Thoracic aorta (tissue), 2 donors: ENCODE results near the gene STRN4. TPM values are rescaled to one million over a fixed set of nuclear protein-coding genes. Genes with fewer than 3 reads are reported as not detected.

ENCODE experiments used
- ATAC-seq: fragments of 150-250 bp; one replicate; pipeline ENCODE4 v1.8.0; 2017; ENCODE audit warnings: low read depth; ENCODE audit not compliant: insufficient number of reproducible peaks, low FRiP score
- DNase-seq: peaks from one replicate; pipeline ENCODE4 v3.0.0-alpha.2; 2020; ENCODE audit warnings: low spot score
- H3K27ac ChIP-seq, 2 donors: fragments of 200-600 bp; sonication (generic); 1 replicate in 1 of 2; 2 replicates in 1 of 2; pipeline ENCODE4 v1.5.1; 2016; ENCODE audit warnings: mild to moderate bottlenecking in 2 of 2, moderate library complexity in 2 of 2
- H3K27me3 ChIP-seq: fragments of 200-600 bp; sonication (generic); replicated peaks from 2 replicates; pipeline ENCODE4 v1.6.0; 2016; ENCODE audit warnings: mild to moderate bottlenecking; ENCODE audit not compliant: insufficient read depth
- H3K36me3 ChIP-seq: fragments of 200-600 bp; sonication (generic); one replicate; pipeline ENCODE4 v1.5.1; 2016
- H3K4me1 ChIP-seq, 2 donors: fragments of 200-600 bp; sonication (generic); 1 replicate in 1 of 2; 2 replicates in 1 of 2; pipeline versions ENCODE4 v1.5.1 to v1.6.0; 2016; ENCODE audit warnings: low read depth in 2 of 2, mild to moderate bottlenecking in 1 of 2; ENCODE audit not compliant: control insufficient read depth in 1 of 2
- H3K4me3 ChIP-seq: fragments of 200-600 bp; sonication (generic); 2 replicates; pipeline ENCODE4 v1.5.1; 2016; ENCODE audit warnings: mild to moderate bottlenecking
- H3K9me3 ChIP-seq: fragments of 200-600 bp; sonication (generic); 2 replicates; pipeline ENCODE4 v1.5.1; 2016
- CTCF ChIP-seq: fragments of 200-600 bp; sonication (generic); IDR thresholded peaks from one replicate; pipeline ENCODE4 v1.5.1; 2019; ENCODE audit warnings: antibody characterized with exemption
- total RNA-seq, 2 donors: library from RNA; depleted of rRNA; stranded (reverse); fragments of >200 nt; gene quantifications; one replicate each; pipeline versions ENCODE4 v1.1.0 to v1.2.3, GENCODE V29; 2016

Gene STRN4
- total RNA-seq, 2 donors from 2014 or later = 60.9 to 66.7 TPM

GRCh38 chr19:46723023-46723461, 23.2 kb downstream of the STRN4 start:
- DNase-seq = no peak
- no peak for TF ChIP-seq CTCF
- Histone ChIP-seq H3K9me3 (no peaks in the 10 kb centered on the region), H3K27me3 (no peaks in the 10 kb centered on the region), H3K27ac (no peak overlapping the region), H3K4me3 (no peak overlapping the region), H3K36me3 (peaks cover 64% of the 10 kb centered on the region), H3K4me1 (no peaks in the 10 kb centered on the region)
- no peak for ATAC-seq

- Histone ChIP-seq H3K4me3 (no peak overlapping the region), H3K4me1 (peaks cover 0 to 4% of the 10 kb centered on the region in 2 donors), H3K9me3 (no peaks in the 10 kb centered on the region), H3K36me3 (peaks cover 59% of the 10 kb centered on the region), H3K27ac (no peak overlapping the region), H3K27me3 (no peaks in the 10 kb centered on the region)
- no peak for TF ChIP-seq CTCF
- DNase-seq (no peak), ATAC-seq (no peak)
Measured at GRCh38 chr19:46722421-46723022, 23.7 kb downstream of the STRN4 start.

GRCh38 chr19:46722004-46722380, 24.3 kb downstream of the STRN4 start:
- Histone ChIP-seq H3K27ac (no peak overlapping the region), H3K27me3 (no peaks in the 10 kb centered on the region), H3K36me3 (peaks cover 54% of the 10 kb centered on the region), H3K9me3 (no peaks in the 10 kb centered on the region), H3K4me1 (peaks cover 0 to 4% of the 10 kb centered on the region in 2 donors), H3K4me3 (no peak overlapping the region)
- DNase-seq (no peak), ATAC-seq (no peak)
- TF ChIP-seq CTCF = no peak

GRCh38 chr19:46721269-46722003, 24.8 kb downstream of the STRN4 start:
- no peak for TF ChIP-seq CTCF
- ATAC-seq = no peak
- no peak for DNase-seq
- Histone ChIP-seq H3K36me3 (peaks cover 48% of the 10 kb centered on the region), H3K27ac (no peak overlapping the region), H3K9me3 (no peaks in the 10 kb centered on the region), H3K4me1 (peaks cover 0 to 4% of the 10 kb centered on the region in 2 donors), H3K4me3 (no peak overlapping the region), H3K27me3 (no peaks in the 10 kb centered on the region)

GRCh38 chr19:46720503-46721239, 25.6 kb downstream of the STRN4 start:
- TF ChIP-seq CTCF = no peak
- H3K27me3 ChIP-seq = no peaks in the 10 kb centered on the region
- no peak overlapping the region for H3K4me3 ChIP-seq
- H3K4me1 ChIP-seq = peaks cover 6 to 7% of the 10 kb centered on the region in 2 donors
- no peak for ATAC-seq
- H3K27ac ChIP-seq = no peak overlapping the region
- no peaks in the 10 kb centered on the region for H3K9me3 ChIP-seq
- peaks cover 42% of the 10 kb centered on the region for H3K36me3 ChIP-seq
- DNase-seq = no peak
